AG04449 (cell line): ENCODE results near the gene TUBB2B.

Source experiments
- CTCF ChIA-PET: fragments of 350-600 bp; formaldehyde crosslinking; extraction: SDS; loops from one replicate; lab custom pipeline; 2021; ENCODE audit warnings: antibody characterized with exemption; lab: Yijun Ruan, JAX
- POLR2A ChIA-PET: fragments of 400-600, 350-600 bp; formaldehyde crosslinking; extraction: SDS; loops from one replicate; lab custom pipeline; 2020; ENCODE audit warnings: antibody characterized with exemption, inconsistent platforms; lab: Yijun Ruan, JAX
- DNase-seq: peaks from one replicate; pipeline ENCODE4 v3.0.0-alpha.2; 2010; ENCODE audit warnings: low read depth, low spot score
- H3K4me3 ChIP-seq: 2 replicates; pipeline ENCODE4 v1.5.1; 2011; ENCODE audit warnings: low read depth, mild to moderate bottlenecking, control low read depth, low read length
- CTCF ChIP-seq: IDR thresholded peaks from one replicate; pipeline ENCODE4 v1.5.1; 2011; ENCODE audit warnings: mild to moderate bottlenecking, moderate library complexity, low read length, control low read depth, inconsistent platforms; ENCODE audit not compliant: insufficient read depth; ENCODE audit errors: missing control alignments

The TUBB2B gene

DNA sequence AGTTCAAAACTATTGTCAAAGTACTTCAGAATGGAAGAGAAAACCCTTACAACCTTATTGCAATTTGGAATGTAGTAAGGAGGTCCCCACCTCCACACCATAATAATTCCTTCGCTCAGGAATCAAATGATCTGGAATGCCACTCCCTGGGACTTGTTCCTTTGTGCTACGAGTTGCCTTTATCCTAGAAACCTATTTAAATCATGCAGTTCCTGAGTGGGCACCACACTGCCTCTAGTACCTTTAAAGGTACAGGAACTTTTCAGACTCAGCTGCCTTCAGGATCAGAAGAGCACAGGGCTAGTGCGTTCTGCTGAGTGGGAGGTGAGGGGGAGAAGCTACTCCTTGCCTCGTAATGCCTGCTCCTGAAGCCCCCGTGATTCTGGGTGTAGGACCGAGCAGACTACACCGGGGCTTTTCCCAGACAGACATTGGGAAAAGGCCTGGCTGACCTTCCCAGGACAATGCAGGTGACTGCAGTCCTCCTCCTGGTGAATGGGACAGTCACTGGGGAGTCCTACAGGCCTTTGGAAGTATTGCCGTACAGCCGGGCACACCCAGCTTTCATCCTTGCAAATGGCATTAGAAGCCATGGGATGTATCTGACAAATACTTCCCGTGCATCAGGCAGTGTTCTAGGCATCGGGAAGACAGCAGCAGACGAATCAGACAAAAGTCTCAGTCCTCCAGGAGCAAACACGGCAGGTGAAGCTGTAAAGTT is 11.8 kb upstream of the TUBB2B start:
- no peak overlapping the region for H3K4me3 ChIP-seq
- ChIA-PET CTCF (interaction anchor here (1.1 to 7.0 kb wide), 2 partner anchors 10 to 113 kb away, joined by 3 to 81 read pairs; no protein-coding TSS in a partner anchor), POLR2A (no interaction called here)
- peak; percentile 7 for TF ChIP-seq CTCF
- no peak for DNase-seq

DNA sequence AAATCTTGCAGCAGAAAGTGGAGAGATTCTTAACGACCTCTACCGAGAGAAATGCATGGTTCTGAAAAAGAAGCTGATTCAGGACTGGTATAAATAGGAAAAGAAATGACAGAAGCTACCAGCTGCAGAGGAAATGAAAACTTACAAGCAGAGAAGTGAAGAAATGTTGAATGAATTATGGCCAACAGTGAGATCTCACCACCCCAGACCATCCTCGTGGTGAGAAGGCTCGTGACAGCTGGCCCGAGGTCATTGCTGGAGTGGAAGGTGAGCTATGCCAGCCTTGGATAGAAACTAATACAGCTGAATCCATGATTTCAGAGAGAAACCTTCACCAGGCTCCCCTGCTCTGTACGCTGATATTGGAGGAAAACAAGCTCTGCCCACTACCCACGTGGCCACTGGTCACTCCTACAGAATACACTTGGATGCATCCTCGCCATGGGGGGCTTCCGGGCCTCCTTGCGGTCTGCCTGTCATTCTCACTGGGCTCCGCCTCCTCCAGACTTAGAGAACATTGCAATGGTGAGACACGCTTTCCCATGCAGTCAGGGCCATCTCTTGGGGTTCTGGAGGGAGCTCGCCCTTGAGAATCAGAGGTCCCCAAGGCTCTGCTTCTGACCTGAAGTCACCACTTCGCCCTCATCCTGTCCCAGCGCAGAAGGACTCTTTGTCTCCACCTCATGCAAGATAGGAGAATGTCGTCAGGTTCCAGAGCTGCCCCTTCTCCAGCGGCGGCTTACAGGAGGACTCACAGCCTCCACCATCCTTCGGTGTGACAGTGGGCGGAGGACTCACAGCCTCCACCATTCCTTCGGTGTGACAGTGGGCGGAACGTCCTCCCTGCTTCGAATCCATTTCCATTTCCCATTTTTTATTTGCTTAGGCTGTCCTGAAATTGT is 10.6 kb upstream of the TUBB2B start:
- CTCF ChIA-PET = interaction anchor here (0.7 to 7.0 kb wide), 5 partner anchors 9 to 100 kb away, joined by 3 to 81 read pairs (median 4); partner anchors contain the start of gene TUBB2A
- DNase-seq = no peak
- TF ChIP-seq CTCF = no peak
- POLR2A ChIA-PET = interaction anchor here (1.3 kb wide), 2 partner anchors 9 to 80 kb away, joined by 4 to 9 read pairs; partner anchors contain the start of gene TUBB2A
- H3K4me3 ChIP-seq = no peak overlapping the region

DNA sequence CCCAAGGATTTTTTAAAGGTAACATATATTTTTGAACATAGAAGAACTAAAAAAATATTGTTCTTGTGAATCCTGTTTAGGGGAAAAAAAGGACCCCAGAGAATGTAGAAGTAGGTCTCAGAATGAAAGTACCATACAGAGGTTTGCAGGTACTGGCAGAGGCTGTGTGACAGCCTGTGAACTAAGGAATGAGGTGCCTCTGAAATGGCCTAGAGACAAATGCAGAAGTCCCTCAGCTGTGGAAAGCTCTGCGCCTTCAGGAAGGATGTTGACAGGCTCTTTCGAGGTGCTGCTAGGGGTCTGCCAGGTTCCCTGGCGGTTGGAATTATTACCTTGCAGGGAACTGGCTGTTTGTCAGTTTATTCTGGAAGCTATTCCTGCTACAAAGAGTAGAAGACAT is 8.6 kb upstream of the TUBB2B start:
- no peak for DNase-seq
- ChIA-PET CTCF (interaction anchor here (1.3 to 7.0 kb wide), 2 partner anchors 10 to 14 kb away, joined by 3 to 81 read pairs; no protein-coding TSS in a partner anchor), POLR2A (no interaction called here)
- no peak overlapping the region for H3K4me3 ChIP-seq
- no peak for TF ChIP-seq CTCF

- ChIA-PET POLR2A (no interaction called here), CTCF (interaction anchor here (7.0 kb wide), 1 partner anchor 14 kb away, joined by 81 read pairs; no protein-coding TSS in a partner anchor)
- H3K4me3 ChIP-seq = no peak overlapping the region
- no peak for TF ChIP-seq CTCF
- DNase-seq = no peak
These were observed 8.0 kb upstream of the TUBB2B start for GRCh38 chr6:3235486-3235885.

- ChIA-PET CTCF (interaction anchor here (1.3 kb wide), 1 partner anchor 10 kb away, joined by 5 read pairs; no protein-coding TSS in a partner anchor), POLR2A (no interaction called here)
- H3K4me3 ChIP-seq = no peak overlapping the region
- no peak for DNase-seq
- TF ChIP-seq CTCF = no peak
These were observed 6.5 kb upstream of the TUBB2B start for GRCh38 chr6:3233904-3234303.
